ENCODE data around the gene LIM2.

Gene LIM2

GRCh38 chr19:51339687-51340656, 47.8 kb downstream of the LIM2 start:
- DNase-seq (ENCODE audit: low spot score) = peak; percentile 99

- DNase-seq (ENCODE audit: low spot score) = no peak
Measured at GRCh38 chr19:51339313-51339686, 48.5 kb downstream of the LIM2 start.

GRCh38 chr19:51338563-51339312, 49.0 kb downstream of the LIM2 start:
- DNase-seq (ENCODE audit: low spot score) = peak; percentile 92

- peak; percentile 46 for DNase-seq (ENCODE audit: low spot score)
Measured at GRCh38 chr19:51337861-51338562, 49.8 kb downstream of the LIM2 start.

GRCh38 chr19:51337141-51337860, 50.5 kb downstream of the LIM2 start:
- DNase-seq (ENCODE audit: low spot score) = peak; percentile 36

- DNase-seq (ENCODE audit: low spot score) = peak; percentile 43
Measured at GRCh38 chr19:51333836-51334460, 53.8 kb downstream of the LIM2 start.

- DNase-seq (ENCODE audit: low spot score) = no peak
Measured at GRCh38 chr19:51331716-51332115, 56.1 kb downstream of the LIM2 start.

- no peak for DNase-seq (ENCODE audit: low spot score)
Measured at GRCh38 chr19:51331193-51331592, 56.6 kb downstream of the LIM2 start.

GRCh38 chr19:51330366-51330765, 57.4 kb downstream of the LIM2 start:
- no peak for DNase-seq (ENCODE audit: low spot score)
